ENCODE measurements around the gene EBF4.

DNA sequence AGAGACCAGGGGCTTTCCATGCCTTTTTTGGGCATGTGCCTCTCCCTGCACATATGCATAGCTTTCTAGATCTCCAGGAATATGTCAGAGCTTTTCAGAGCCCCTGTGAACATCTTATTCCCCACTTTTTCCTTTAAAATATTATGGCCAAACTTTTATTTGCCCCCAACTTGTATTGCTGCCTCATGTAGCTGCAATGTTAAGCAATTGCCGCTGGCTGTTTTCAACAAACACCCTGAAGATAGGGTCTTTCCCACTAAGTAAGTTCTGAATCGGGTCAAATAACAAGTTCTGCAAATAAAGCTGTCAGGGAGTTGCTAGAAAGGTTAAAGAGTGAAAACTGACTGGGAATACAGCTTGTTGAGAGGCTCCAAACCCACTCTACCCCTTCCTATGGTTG lies 42.3 kb downstream of the EBF4 start:
- TF ChIP-seq POLR2A (IDR thresholded peaks at IDR 0.05) (no peak), CTCF (IDR thresholded peaks at IDR 0.05) (no peak)

Data from right lobe of liver (tissue), 4 donors.